SU-DHL-6 (cell line): ENCODE measurements around the gene AGAP1.

Experiments
- H2AFZ ChIP-seq: fragments of 200-600 bp; sonication (generic); 2 replicates; pipeline ENCODE4 v1.6.1; 2014; ENCODE audit warnings: low read depth, mild to moderate bottlenecking, moderate library complexity, mixed read lengths, antibody characterized with exemption, low read length; ENCODE audit not compliant: severe bottlenecking
- H3F3A ChIP-seq: fragments of 200-600 bp; shearing (Covaris generic); 2 replicates; pipeline ENCODE4 v1.6.0; 2016; ENCODE audit warnings: antibody characterized with exemption, mild to moderate bottlenecking; ENCODE audit not compliant: insufficient read depth
- H3K27ac ChIP-seq: fragments of 200-600 bp; sonication (generic); 2 replicates; pipeline ENCODE4 v1.5.1; 2016; ENCODE audit warnings: low read depth, mild to moderate bottlenecking, low read length, moderate library complexity, mixed read lengths
- H3K27me3 ChIP-seq: fragments of 200-600 bp; sonication (generic), shearing (Covaris generic); 2 replicates; pipeline ENCODE4 v1.6.0; 2014; ENCODE audit warnings: mild to moderate bottlenecking, low read length
- H3K36me3 ChIP-seq: fragments of 200-600 bp; sonication (generic); 2 replicates; pipeline ENCODE4 v1.6.1; 2014; ENCODE audit warnings: mild to moderate bottlenecking, low read length, mixed read lengths
- H3K4me2 ChIP-seq: fragments of 300-600, 200-600 bp; shearing (Covaris generic), sonication (generic); 2 replicates; pipeline ENCODE4 v1.6.0; 2014; ENCODE audit warnings: low read length, low read depth, mild to moderate bottlenecking; ENCODE audit not compliant: poor library complexity, severe bottlenecking
- H3K4me3 ChIP-seq: fragments of 200-600 bp; sonication (generic); 2 replicates; pipeline ENCODE4 v1.5.1; 2014; ENCODE audit warnings: antibody characterized with exemption, low read length, mild to moderate bottlenecking, mixed read lengths; ENCODE audit not compliant: insufficient read depth, poor library complexity, severe bottlenecking
- H3K79me2 ChIP-seq: fragments of 200-600 bp; sonication (generic); 2 replicates; pipeline ENCODE4 v1.6.1; 2014; ENCODE audit warnings: mild to moderate bottlenecking, low read length, moderate library complexity; ENCODE audit not compliant: insufficient read depth
- H3K9ac ChIP-seq: fragments of 200-600 bp; sonication (generic); 2 replicates; pipeline ENCODE4 v1.7.0; 2014; ENCODE audit warnings: mild to moderate bottlenecking, low read length
- H3K9me2 ChIP-seq: fragments of 200-600 bp; sonication (generic); replicated peaks from 2 replicates; pipeline ENCODE4 v1.6.1; 2014; ENCODE audit warnings: low read length; ENCODE audit not compliant: insufficient read depth
- H3K9me3 ChIP-seq: fragments of 200-600 bp; sonication (generic); 2 replicates; pipeline ENCODE4 v1.6.1; 2014; ENCODE audit warnings: low read length, mixed read lengths; ENCODE audit not compliant: insufficient read depth
- H4K20me1 ChIP-seq: fragments of 200-600 bp; sonication (generic); 2 replicates; pipeline ENCODE4 v1.6.1; 2014; ENCODE audit warnings: low read depth, mild to moderate bottlenecking, antibody characterized with exemption, low read length, moderate library complexity, mixed read lengths
- CTCF ChIP-seq: fragments of 200-600 bp; sonication (generic); IDR thresholded peaks from one replicate; pipeline ENCODE4 v1.5.1; 2017; ENCODE audit warnings: antibody characterized with exemption, mild to moderate bottlenecking, low read length, moderate library complexity; ENCODE audit not compliant: insufficient read depth, poor library complexity, severe bottlenecking
- EZH2phosphoT487 ChIP-seq: fragments of 200-600 bp; sonication (generic), shearing (Covaris generic); conservative IDR thresholded peaks from 2 replicates; pipeline ENCODE4 v1.6.1; 2018; ENCODE audit warnings: mild to moderate bottlenecking, antibody characterized with exemption, low read length, moderate library complexity, mixed read lengths

AGAP1 gene

GRCh38 chr2:236165842-236166795 is 672.3 kb downstream of the AGAP1 start:
- Histone ChIP-seq H3K4me2 (no peak overlapping the region), H3K36me3 (no peaks in the 10 kb centered on the region), H3K4me3 (no peak overlapping the region), H4K20me1 (no peaks in the 10 kb centered on the region), H2AFZ (no peak overlapping the region), H3F3A (no peaks in the 10 kb centered on the region), H3K9me3 (no peaks in the 10 kb centered on the region), H3K79me2 (no peaks in the 10 kb centered on the region), H3K27me3 (no peaks in the 10 kb centered on the region), H3K9ac (no peak overlapping the region), H3K27ac (no peak overlapping the region), H3K9me2 (no peaks in the 10 kb centered on the region)
- TF ChIP-seq EZH2phosphoT487 = no peak
- TF ChIP-seq CTCF = no peak

DNA sequence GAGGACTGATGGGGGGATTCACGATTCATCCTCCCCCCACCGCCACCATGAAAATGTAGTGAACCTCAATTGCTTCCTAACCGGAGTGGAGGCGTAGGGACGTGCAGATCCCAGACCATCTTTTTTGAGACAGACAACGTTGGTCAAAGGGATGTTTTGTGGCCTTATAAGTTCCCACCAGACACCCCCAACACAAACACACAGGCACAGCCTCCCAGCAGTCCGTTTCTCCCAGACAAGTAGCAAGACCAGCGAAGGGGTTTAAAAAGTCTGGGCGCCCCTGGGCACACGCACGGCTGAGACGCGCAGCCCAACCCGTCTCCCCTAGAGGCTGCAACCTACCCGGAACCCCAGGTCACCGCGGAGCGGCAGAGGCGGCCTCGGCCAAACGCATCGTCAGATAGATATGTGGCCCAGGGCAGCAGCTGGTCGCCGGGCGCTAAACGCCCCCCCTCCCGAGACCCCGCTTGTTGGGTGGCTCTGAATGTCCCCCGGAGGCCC is 673.0 kb downstream of the AGAP1 start:
- no peaks in the 10 kb centered on the region for H4K20me1 ChIP-seq
- no peak overlapping the region for H2AFZ ChIP-seq
- H3K4me3 ChIP-seq = no peak overlapping the region
- H3K9ac ChIP-seq = no peak overlapping the region
- H3K9me3 ChIP-seq = no peaks in the 10 kb centered on the region
- no peaks in the 10 kb centered on the region for H3K79me2 ChIP-seq
- no peaks in the 10 kb centered on the region for H3K9me2 ChIP-seq
- H3K4me2 ChIP-seq = no peak overlapping the region
- no peaks in the 10 kb centered on the region for H3K36me3 ChIP-seq
- no peaks in the 10 kb centered on the region for H3K27me3 ChIP-seq
- H3F3A ChIP-seq = no peaks in the 10 kb centered on the region
- no peak for TF ChIP-seq EZH2phosphoT487
- TF ChIP-seq CTCF = no peak
- H3K27ac ChIP-seq = no peak overlapping the region

GRCh38 chr2:236167297-236168109 is 673.7 kb downstream of the AGAP1 start:
- no peak overlapping the region for H3K9ac ChIP-seq
- no peaks in the 10 kb centered on the region for H3F3A ChIP-seq
- H3K79me2 ChIP-seq = no peaks in the 10 kb centered on the region
- TF ChIP-seq EZH2phosphoT487 = no peak
- TF ChIP-seq CTCF = no peak
- H3K9me2 ChIP-seq = no peaks in the 10 kb centered on the region
- no peaks in the 10 kb centered on the region for H3K36me3 ChIP-seq
- H3K27ac ChIP-seq = no peak overlapping the region
- no peaks in the 10 kb centered on the region for H3K27me3 ChIP-seq
- H4K20me1 ChIP-seq = no peaks in the 10 kb centered on the region
- H3K4me3 ChIP-seq = no peak overlapping the region
- H3K4me2 ChIP-seq = no peak overlapping the region
- no peak overlapping the region for H2AFZ ChIP-seq
- H3K9me3 ChIP-seq = no peaks in the 10 kb centered on the region
